Caki2 (cell line): ENCODE measurements around the gene STAB1. TPM values are rescaled to one million over a fixed set of nuclear protein-coding genes. Genes with fewer than 3 reads are reported as not detected.

Experiments used
- DNase-seq: peaks from one replicate; pipeline ENCODE4 v3.0.0-alpha.2; 2015; ENCODE audit warnings: low read depth
- in situ Hi-C: cut with HindIII; loops from 2 replicates; pipeline ENCODE4 v1.10.0; 2016; ENCODE audit warnings: low sequenced_read_pairs, low pct_unique_long_range_greater_than_20kb, mixed read lengths
- total RNA-seq: library from RNA; depleted of rRNA; stranded (reverse); fragments of >200 nt; shearing (Covaris generic); gene quantifications from 2 replicates; pipeline ENCODE4 v1.2.3, GENCODE V29; 2014; ENCODE audit warnings: low replicate concordance

Gene STAB1
- total RNA-seq, 1 experiment from 2014 or later: not detected

GRCh38 chr3:52528586-52529375 lies 33.6 kb downstream of the STAB1 start:
- DNase-seq: no peak
- in situ Hi-C loops: no loop called here

GRCh38 chr3:52529376-52530333 lies 34.5 kb downstream of the STAB1 start:
- DNase-seq: no peak
- in situ Hi-C loops: no loop called here

GRCh38 chr3:52530918-52531826 lies 36.0 kb downstream of the STAB1 start:
- no peak for DNase-seq
- in situ Hi-C loops: no loop called here

- in situ Hi-C loops: no loop called here
- DNase-seq: no peak
Observed at GRCh38 chr3:52531860-52532516, 36.9 kb downstream of the STAB1 start.

- no peak for DNase-seq
- in situ Hi-C loops: no loop called here
Observed at GRCh38 chr3:52532517-52532837, 37.3 kb downstream of the STAB1 start.

- in situ Hi-C loops: no loop called here
- peak; percentile 7 for DNase-seq
Observed at GRCh38 chr3:52532838-52533622, 37.9 kb downstream of the STAB1 start.

GRCh38 chr3:52533623-52534280 lies 38.6 kb downstream of the STAB1 start, which contains the start of gene NT5DC2:
TSS of gene NT5DC2 (minus strand) at chr3:52533857. CDS start at chr3:52533737, 120 bp downstream.
- in situ Hi-C loops: no loop called here
- DNase-seq: peak; percentile 52

GRCh38 chr3:52534281-52535183 lies 39.4 kb downstream of the STAB1 start:
- no peak for DNase-seq
- in situ Hi-C loops: no loop called here

- in situ Hi-C loops: no loop called here
- DNase-seq: no peak
Observed at GRCh38 chr3:52535411-52536111, 40.4 kb downstream of the STAB1 start.

GRCh38 chr3:52536112-52536368 lies 40.9 kb downstream of the STAB1 start:
- in situ Hi-C loops: no loop called here
- DNase-seq: no peak

- in situ Hi-C loops: no loop called here
Observed at GRCh38 chr3:52536369-52537164, 41.4 kb downstream of the STAB1 start, which contains the start of gene UQCC5. TSS of gene UQCC5 (plus strand) at chr3:52536605. CDS start at chr3:52536756, 151 bp downstream.

GRCh38 chr3:52537165-52537620 lies 42.1 kb downstream of the STAB1 start:
- DNase-seq: peak; percentile 12
- in situ Hi-C loops: no loop called here

More at GRCh38 chr3:52536369-52537164, 41.4 kb downstream of the STAB1 start, which contains the start of gene UQCC5:
- peak; percentile 97 for DNase-seq

GRCh38 chr3:52537726-52538421 lies 42.7 kb downstream of the STAB1 start:
- in situ Hi-C loops: no loop called here
- no peak for DNase-seq
